ENCODE data around the gene FGGY.

GRCh38 chr1:59755069-59755685 lies 458.3 kb downstream of the FGGY start:
- TF ChIP-seq CTCF (IDR thresholded peaks at IDR 0.05) (no peak), POLR2A (IDR thresholded peaks at IDR 0.05; ENCODE audit: low read depth) (no peak), POLR2AphosphoS5 (IDR thresholded peaks at IDR 0.05) (no peak)

Data from esophagus muscularis mucosa (tissue), 3 donors.